HG03103 (cell line): ENCODE measurements around the gene NAXD.
"Not testable (repeated sequence)": the region's sequence is repeated elsewhere in the genome, so short reads cannot be mapped to it uniquely, and the experiment has no call there.

Experiments used
- ATAC-seq: cut with Tn5 transposase; IDR thresholded peaks from one replicate; pipeline ENCODE4 v1.9.1; 2021; ENCODE audit warnings: low read depth; ENCODE audit not compliant: unreplicated experiment

Gene NAXD

DNA sequence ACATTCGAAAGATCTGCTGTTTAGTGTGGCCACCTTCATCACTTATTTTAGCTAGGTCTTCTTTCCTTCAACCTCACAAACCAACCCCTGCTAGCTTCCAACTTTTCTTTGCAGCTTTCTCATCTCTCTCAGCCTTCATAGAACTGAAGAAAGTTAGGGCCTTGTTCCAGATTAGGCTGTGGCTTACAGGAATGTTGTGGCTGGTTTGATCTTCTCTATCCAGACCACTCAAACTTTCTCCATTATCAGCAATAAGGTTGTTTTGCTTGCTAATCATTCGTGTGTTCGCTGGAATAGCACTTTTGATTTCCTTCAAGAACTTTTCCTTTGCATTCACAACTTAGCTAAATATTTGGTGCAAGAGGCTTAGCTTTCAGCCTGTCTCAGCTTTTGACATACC lies 45.9 kb downstream of the NAXD start:
- ATAC-seq, result no peak

DNA sequence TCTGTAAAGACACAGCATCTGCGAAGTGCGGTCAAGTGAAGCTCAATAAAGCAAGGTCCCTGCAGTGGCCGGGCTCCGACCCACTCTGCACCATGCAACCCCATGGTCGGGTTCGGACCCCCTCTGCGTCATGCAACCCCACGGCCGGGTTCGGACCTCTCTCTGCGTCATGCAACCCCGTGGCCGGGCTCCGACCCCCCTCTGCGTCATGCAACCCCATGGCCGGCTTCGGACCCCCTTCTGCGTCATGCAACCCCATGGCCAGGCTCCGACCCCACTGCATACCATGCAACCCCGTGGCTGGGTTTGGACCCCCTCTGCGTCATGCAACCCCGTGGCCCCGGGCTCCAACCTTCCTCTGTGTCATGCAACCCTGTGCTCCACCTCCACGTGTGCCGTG lies 46.7 kb downstream of the NAXD start:
- ATAC-seq, result no peak

GRCh38 chr13:110662777-110663443 lies 47.6 kb downstream of the NAXD start:
- no peak for ATAC-seq

DNA sequence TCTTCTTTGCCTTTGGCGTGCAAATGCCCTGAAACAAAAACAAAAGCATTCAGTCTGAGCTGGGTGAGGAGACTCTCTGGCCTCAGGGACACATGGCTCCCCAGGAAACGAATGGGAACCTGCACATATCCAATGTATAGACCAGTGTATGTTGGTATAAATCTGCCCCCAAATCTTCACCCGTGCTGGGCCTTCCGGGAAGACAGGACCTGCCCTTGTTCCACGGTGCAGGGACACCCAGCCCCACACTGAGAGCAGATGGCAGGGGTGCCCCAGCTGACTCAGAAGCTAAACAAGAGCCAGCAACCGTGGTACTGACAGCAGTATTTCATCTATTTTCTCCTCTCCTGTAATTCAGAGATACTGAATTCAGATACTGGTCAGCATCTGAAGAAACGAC lies 48.1 kb downstream of the NAXD start:
- no peak for ATAC-seq

- no peak for ATAC-seq
These were observed 48.7 kb downstream of the NAXD start for GRCh38 chr13:110664041-110664440.

- no peak for ATAC-seq
These were observed 49.3 kb downstream of the NAXD start for GRCh38 chr13:110664673-110665072.

- ATAC-seq, result no peak
These were observed 50.3 kb downstream of the NAXD start for GRCh38 chr13:110665491-110666254.

- no peak for ATAC-seq
These were observed 50.8 kb downstream of the NAXD start for GRCh38 chr13:110666255-110666533.

- no peak for ATAC-seq
These were observed 53.7 kb downstream of the NAXD start for GRCh38 chr13:110669036-110669435.

DNA sequence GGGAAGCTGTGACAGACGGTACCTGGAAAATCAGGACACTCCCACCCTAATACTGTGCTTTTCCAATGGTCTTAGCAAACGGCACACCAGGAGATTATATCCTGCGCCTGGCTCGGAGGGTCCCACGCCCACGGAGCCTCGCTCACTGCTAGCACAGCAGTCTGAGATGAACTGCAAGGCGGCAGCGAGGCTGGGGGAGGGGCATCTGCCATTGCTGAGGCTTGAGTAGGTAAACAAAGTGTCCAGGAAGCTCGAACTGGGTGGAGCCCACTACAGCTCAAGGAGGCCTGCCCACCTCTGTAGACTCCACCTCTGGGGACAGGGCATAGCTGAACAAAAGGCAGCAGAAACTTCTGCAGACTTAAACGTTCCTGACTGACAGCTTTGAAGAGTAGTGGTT lies 54.5 kb downstream of the NAXD start:
- ATAC-seq, result not testable (repeated sequence)

DNA sequence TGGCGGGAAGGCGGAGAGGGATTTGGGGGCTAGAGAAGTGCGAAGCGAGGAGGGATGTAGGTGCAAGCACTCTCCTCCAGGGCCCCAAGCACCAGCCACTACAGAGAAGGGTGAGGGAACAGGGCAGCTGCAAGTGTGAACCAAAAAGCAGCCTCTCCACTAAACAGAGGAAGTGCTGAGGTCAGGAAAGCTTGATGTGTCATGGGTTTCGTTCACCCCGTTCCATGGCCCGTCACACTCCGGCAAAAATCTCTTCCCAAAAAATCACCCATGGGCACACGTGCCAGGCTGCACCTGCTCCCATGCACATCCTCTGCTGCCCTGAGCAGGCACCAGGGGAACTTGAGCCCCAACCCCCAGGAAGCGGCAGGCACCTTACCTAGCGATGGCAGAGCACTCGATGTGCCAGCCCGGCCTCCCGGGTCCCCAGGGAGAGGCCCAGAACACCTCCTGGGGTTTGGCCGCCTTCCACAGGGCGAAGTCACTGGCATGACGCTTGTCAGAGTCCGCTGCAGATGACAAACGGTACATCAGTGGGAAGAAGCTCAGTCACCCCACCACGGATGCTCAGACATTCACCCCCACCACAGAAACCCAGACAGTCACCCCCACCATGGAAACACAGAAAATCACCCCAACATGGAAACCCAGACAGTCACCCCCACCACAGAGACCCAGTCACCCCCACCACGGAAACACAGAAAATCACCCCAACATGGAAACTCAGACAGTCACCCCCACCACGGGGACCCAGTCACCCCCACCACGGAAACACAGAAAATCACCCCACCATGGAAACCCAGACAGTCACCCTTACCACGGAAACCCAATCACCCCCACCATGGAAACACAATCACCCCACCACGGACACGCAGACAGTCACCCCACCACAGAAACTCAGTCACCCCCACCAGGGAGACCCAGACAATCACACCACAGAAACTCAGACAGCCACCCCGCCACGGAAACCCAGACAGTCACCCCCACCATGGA lies 61.5 kb downstream of the NAXD start:
- ATAC-seq, result peak; percentile 67

DNA sequence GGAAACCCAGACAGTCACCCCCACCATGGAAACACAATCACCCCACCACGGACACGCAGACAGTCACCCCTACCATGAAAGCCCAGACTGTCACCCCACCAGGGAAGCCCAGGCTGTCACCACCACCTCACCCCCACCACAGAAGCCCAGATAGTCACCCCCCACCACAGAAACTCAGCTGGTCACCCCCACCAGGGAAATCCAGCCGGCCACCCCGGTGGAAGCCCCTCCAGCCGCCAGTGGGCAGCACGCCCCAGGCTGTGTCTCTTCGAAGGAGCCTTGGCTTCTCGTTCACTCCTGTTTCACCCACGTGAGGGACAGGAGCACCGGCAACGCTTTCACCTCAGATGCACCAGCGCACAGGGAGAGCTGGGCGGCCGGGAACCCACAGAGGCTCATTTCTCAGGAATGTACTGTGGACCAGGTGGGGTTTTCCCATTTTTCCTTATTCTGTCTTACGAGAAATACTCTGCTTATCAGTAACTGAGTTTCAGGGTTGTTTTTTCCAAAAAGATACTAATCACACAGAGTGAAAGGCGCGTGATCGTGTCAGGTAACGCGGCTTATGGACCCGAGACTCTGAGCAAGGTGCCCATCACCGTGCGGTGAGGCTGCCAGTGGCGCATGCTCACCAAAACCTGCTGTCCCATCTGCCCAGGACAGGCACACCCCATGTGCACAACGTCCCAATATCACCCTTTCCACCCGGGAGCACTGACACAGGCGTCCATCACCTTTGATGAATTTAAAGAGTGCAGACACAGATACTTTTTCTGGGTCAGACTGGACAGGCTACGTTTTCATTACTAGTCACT lies 62.6 kb downstream of the NAXD start:
- no peak for ATAC-seq

DNA sequence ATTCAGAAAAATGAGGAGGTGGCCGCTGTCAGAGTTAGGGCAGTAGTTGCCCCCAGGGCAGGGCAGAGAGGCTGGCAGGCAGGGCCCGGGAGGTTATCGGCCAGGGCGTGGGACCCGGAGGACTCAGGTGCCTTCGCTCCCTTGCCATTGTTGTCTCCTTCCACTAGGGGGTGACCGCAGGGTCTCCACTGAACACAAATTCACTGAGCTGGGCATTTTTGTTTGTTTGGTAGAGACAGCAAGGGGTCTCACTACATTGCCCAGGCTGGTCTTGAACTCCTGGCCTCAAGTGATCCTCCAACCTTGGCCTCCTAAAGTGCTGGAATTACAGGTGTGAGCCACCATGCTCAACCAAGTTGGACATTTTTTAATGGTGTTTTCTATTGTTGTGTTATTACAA lies 65.5 kb downstream of the NAXD start:
- no peak for ATAC-seq

DNA sequence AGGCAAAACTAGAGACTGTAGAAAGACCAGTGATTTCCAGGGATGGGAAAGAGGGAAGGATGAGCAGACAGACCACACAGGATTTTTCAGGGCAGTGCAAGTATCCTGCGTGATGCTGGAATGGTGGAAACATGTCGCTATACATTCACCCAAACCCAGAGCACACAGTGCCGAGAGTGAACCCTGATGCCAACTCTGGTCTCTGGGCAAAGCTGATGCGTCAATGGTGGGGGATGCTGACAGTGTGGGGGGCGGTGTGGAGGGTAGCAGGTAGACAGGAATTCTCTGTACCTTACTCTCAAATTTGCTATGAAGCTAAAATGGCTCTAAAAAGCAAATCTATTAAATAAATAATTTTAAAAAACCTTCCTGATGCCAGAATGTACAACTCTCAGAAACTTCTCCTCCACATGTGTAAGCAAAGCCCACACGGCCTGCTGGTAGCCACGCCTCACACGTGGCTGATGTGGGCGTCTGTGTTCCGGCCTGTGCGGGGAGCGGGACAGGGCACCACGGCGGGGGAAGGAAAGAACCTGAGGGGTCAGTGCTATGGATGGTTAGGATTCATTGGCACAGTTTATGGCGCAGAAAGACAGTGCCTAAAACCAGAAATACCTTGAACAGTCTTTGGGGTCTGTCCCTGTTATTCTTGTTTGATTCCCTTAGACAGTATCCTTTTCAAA lies 66.7 kb downstream of the NAXD start:
- no peak for ATAC-seq

DNA sequence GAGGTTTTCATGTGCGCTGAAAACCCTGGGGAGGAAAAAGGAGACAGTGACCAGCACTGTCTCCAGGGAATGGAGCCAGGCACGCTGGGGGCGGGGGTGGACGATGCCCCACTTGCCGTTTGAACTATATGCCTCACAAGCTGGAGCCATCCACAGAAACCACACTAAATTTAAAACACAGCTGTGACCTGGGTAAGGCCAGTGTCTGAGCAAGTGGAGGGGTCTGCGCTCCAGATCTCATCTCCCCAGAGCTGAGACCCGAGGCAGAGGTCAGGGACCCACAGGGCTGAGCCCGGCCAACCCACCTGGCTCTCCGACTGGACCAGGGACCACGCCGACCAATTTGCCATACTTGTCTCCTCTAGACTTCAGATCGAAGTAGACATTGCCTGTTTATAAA lies 67.4 kb downstream of the NAXD start:
- no peak for ATAC-seq

DNA sequence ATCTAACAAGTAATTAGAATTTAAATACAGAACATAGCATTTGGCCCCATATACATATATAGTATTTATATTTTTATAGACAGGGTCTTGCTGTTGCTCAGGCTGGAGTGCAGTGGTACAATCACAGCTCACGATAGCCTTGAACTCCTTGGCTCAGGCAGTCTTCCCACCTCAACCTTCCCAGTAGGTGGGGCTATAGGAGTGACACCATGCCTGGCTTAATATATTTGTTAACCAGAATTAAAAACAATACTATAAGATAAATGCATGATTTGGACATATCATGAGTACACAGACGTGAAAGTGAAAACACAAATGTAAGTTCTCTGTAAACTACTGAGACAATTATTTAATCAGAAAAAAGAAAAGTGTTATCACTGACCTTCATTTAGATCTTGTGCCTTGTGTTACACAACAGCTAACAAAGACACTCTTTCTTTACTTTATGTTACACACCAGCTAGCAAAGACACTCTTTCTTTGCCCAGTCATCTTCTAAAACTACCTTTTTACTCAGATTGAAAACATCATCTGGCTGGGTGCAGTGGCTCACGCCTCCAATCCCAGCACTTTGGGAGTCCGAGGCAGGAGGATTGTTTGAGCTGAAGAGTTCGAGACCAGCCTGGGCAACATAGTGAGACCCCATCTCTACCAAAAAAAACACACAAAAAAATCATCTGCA lies 68.0 kb downstream of the NAXD start:
- ATAC-seq, result no peak

DNA sequence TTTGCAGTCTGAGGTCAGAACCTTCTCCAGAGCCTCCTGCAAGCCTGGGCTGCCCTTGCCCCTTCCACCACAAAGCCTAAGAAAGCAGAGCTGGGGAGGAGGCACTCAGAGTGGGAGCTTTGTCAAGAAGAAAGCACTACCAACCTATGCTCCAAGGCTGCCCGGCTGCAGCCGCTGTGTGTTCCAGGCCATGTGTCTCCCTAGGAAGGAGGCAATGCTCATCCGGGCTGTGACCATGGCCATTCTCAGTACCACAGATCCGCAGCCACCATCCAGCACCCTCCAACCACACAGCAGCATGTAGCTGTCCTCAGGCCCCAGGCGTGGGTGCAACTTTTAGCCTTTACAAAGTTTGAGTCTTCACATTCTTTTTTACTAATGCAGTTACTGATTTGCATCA lies 68.6 kb downstream of the NAXD start:
- ATAC-seq, result no peak

DNA sequence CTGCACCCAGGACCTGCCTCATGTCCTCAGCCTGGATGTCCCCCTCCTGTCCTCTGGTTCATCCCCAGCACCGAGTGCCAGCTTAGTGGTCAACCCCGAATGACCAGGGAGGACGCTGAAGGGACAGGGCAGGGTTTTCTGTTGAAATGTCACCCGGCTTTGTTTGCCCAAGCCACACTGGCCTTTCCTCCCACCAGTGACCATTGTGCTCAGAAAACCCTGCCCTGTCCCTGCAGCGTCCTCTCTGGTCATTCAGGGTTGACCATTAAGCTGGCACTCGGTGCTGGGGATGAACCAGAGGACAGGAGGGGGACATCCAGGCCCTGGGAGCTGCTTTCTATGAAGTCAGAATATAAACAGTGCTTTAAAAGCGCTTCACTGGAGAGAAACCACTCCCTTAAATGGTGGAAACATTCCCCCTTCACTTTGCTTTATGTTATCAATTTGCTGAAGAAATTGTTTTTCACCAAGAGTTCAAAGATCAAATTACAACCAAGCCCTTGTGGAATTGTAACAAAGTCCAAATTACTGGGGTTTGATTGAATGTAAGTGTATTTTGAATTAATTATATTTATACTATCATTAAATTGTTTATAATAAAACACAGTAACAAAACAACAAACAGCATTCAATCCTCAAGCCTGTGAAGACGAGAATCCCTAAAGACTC lies 69.2 kb downstream of the NAXD start:
- ATAC-seq, result no peak
